GM12878 (cell line): Measurements from ENCODE around the gene MAP3K6. TPM values are rescaled to one million over a fixed set of nuclear protein-coding genes. Genes with fewer than 3 reads are reported as not detected.

Source experiments
- ATAC-seq: fragments of 200-7000 bp; cut with Tn5 transposase; 3 replicates; pipeline ENCODE4 v1.9.1; 2020; ENCODE audit warnings: mild to moderate bottlenecking, moderate library complexity
- BruUV-seq: library from RNA; stranded (reverse); fragments of 400-500 nt; replicated peaks from 2 replicates; lab custom pipeline; 2021; lab: Mats Ljungman, UMichigan
- CTCF ChIA-PET: fragments of 300-600 bp; sonication (Branson Sonifier 250); formaldehyde crosslinking; extraction: SDS; loops from one replicate; lab custom pipeline; 2021; ENCODE audit warnings: inconsistent platforms; lab: Yijun Ruan, JAX
- POLR2A ChIA-PET: fragments of 350-600 bp; formaldehyde crosslinking; extraction: SDS; loops from one replicate; lab custom pipeline; 2021; ENCODE audit warnings: inconsistent platforms; lab: Charles Lee
- RAD21 ChIA-PET: fragments of 300-600 bp; sonication (Branson Sonifier 250); formaldehyde crosslinking; loops from one replicate; lab custom pipeline; 2023; ENCODE audit warnings: antibody characterized with exemption; ENCODE audit not compliant: unreplicated experiment; lab: Charles Lee
- SMC1A ChIA-PET: fragments of 300-600 bp; sonication (Branson Sonifier 250); formaldehyde crosslinking; loops from one replicate; lab custom pipeline; 2023; ENCODE audit not compliant: unreplicated experiment, uncharacterized antibody; lab: Charles Lee
- DNase-seq: peaks from one replicate; pipeline ENCODE4 v3.0.0-alpha.2; 2011; ENCODE audit warnings: low read depth, low spot score
- FAIRE-seq: peaks from 3 replicates; lab custom pipeline; 2011; peaks lifted over from hg19 to GRCh38; lab: Jason Lieb, UNC
- H2AFZ ChIP-seq: 2 replicates; pipeline ENCODE4 v1.6.0; 2011; ENCODE audit warnings: low read depth, low read length, control low read depth; ENCODE audit not compliant: control insufficient read depth
- H3K27ac ChIP-seq: 2 replicates; pipeline ENCODE4 v1.5.1; 2011; ENCODE audit warnings: control low read depth; ENCODE audit not compliant: control insufficient read depth, insufficient read depth
- H3K27me3 ChIP-seq, 2 experiments: replicated peaks in 1 of 2; 2 replicates each; pipeline versions ENCODE4 v1.6.0 to v1.6.1; 2011; ENCODE audit warnings: low read length in 1 of 2; ENCODE audit not compliant: control insufficient read depth in 2 of 2, insufficient read depth in 2 of 2
- H3K36me3 ChIP-seq, 2 experiments: 2 replicates each; pipeline ENCODE4 v1.5.1; 2011; ENCODE audit warnings: low read length in 1 of 2; ENCODE audit not compliant: control insufficient read depth in 2 of 2, insufficient read depth in 2 of 2
- H3K4me1 ChIP-seq: 2 replicates; pipeline ENCODE4 v1.6.1; 2011; ENCODE audit warnings: mild to moderate bottlenecking, low read length, moderate library complexity, mixed read lengths; ENCODE audit not compliant: control insufficient read depth, insufficient read depth
- H3K4me2 ChIP-seq: 2 replicates; pipeline ENCODE4 v1.6.0; 2011; ENCODE audit warnings: control low read depth; ENCODE audit not compliant: control insufficient read depth, insufficient read depth
- H3K4me3 ChIP-seq: fragments of 200-600 bp; sonication (generic); 2 replicates; pipeline ENCODE4 v1.5.1; 2016
- H3K79me2 ChIP-seq: 2 replicates; pipeline ENCODE4 v1.6.0; 2011; ENCODE audit warnings: low read length; ENCODE audit not compliant: control insufficient read depth, insufficient read depth
- H3K9ac ChIP-seq: 2 replicates; pipeline ENCODE4 v1.8.0; 2011; ENCODE audit warnings: low read length, control low read depth, mixed read lengths; ENCODE audit not compliant: control insufficient read depth, insufficient read depth
- H3K9me3 ChIP-seq: replicated peaks from 3 replicates; pipeline ENCODE4 v1.5.1; 2011; ENCODE audit warnings: mild to moderate bottlenecking, low read length; ENCODE audit not compliant: control insufficient read depth, insufficient read depth
- H4K20me1 ChIP-seq: 2 replicates; pipeline ENCODE4 v1.6.0; 2011; ENCODE audit not compliant: control insufficient read depth, insufficient read depth
- BACH1 ChIP-seq: fragments of 450-650 bp; IDR thresholded peaks from 2 replicates; pipeline ENCODE4 v1.6.1; 2017; ENCODE audit warnings: mild to moderate bottlenecking, borderline replicate concordance
- BHLHE40 ChIP-seq, 2 experiments: fragments of 450-650 bp in 1 of 2; IDR thresholded peaks; 2 replicates each; pipeline ENCODE4 v1.6.1; 2011 to 2017; ENCODE audit warnings: low read depth in 2 of 2, borderline replicate concordance in 1 of 2, improper control_type of control experiment in 1 of 2, low read length in 1 of 2, mild to moderate bottlenecking in 1 of 2
- BRCA1 ChIP-seq: IDR thresholded peaks from 2 replicates; pipeline ENCODE4 v1.6.1; 2011; ENCODE audit warnings: low read depth, low read length, improper control_type of control experiment
- CHD2 ChIP-seq: IDR thresholded peaks from 2 replicates; pipeline ENCODE4 v1.6.1; 2011; ENCODE audit warnings: low read depth, low read length, improper control_type of control experiment, borderline replicate concordance
- CTCF ChIP-seq, 3 experiments: IDR thresholded peaks in 2 of 3; conservative IDR thresholded peaks in 1 of 3; 2 replicates each; pipeline ENCODE4 v1.5.1; 2011; ENCODE audit warnings: low read depth in 3 of 3, low read length in 3 of 3, mild to moderate bottlenecking in 3 of 3, control low read depth in 2 of 3, moderate library complexity in 2 of 3, inconsistent platforms in 1 of 3, mixed read lengths in 1 of 3; ENCODE audit not compliant: control insufficient read depth in 2 of 3, insufficient read depth in 1 of 3; ENCODE audit errors: extremely low read depth in 1 of 3
- EED ChIP-seq: sonication (generic); IDR thresholded peaks from 2 replicates; pipeline ENCODE4 v1.6.1; 2016; ENCODE audit warnings: antibody characterized with exemption, low read depth
- EP300 ChIP-seq, 2 experiments: fragments of 150-350 bp in 1 of 2; IDR thresholded peaks; 2 replicates each; pipeline ENCODE4 v1.6.1; 2011 to 2012; ENCODE audit warnings: low read depth in 2 of 2, low read length in 2 of 2, borderline replicate concordance in 1 of 2, improper control_type of control experiment in 1 of 2, inconsistent platforms in 1 of 2; ENCODE audit not compliant: control insufficient read depth in 1 of 2
- ESRRA ChIP-seq: IDR thresholded peaks from 2 replicates; pipeline ENCODE4 v1.6.1; 2012; ENCODE audit warnings: mild to moderate bottlenecking, low read length, improper control_type of control experiment
- GATAD2B ChIP-seq: fragments of 450-650 bp; conservative IDR thresholded peaks from 2 replicates; pipeline ENCODE4 v1.6.1; 2017; ENCODE audit warnings: low read depth, mild to moderate bottlenecking, moderate library complexity
- HCFC1 ChIP-seq: fragments of 150-350 bp; IDR thresholded peaks from 2 replicates; pipeline ENCODE4 v1.6.1; 2014; ENCODE audit warnings: low read length
- HDAC6 ChIP-seq: fragments of 200-600 bp; sonication (generic); IDR thresholded peaks from one replicate; pipeline ENCODE4 v1.8.0; 2017; ENCODE audit warnings: antibody characterized with exemption; ENCODE audit not compliant: unreplicated experiment
- MXI1 ChIP-seq: fragments of 150-350 bp; IDR thresholded peaks from 2 replicates; pipeline ENCODE4 v1.6.1; 2011; ENCODE audit warnings: low read depth, mild to moderate bottlenecking, inconsistent platforms, low read length, improper control_type of control experiment
- RAD21 ChIP-seq: IDR thresholded peaks from 2 replicates; pipeline ENCODE4 v1.6.1; 2011; ENCODE audit warnings: mild to moderate bottlenecking, low read depth, low read length, moderate library complexity; ENCODE audit not compliant: insufficient read depth
- RB1 ChIP-seq: fragments of 450-650 bp; formaldehyde crosslinking; IDR thresholded peaks from 2 replicates; pipeline ENCODE4 v1.6.1; 2017; ENCODE audit warnings: mild to moderate bottlenecking, borderline replicate concordance
- SMAD5 ChIP-seq: IDR thresholded peaks from 2 replicates; pipeline ENCODE4 v1.6.1; 2016; ENCODE audit warnings: antibody characterized with exemption, low read depth
- SMC3 ChIP-seq: IDR thresholded peaks from 2 replicates; pipeline ENCODE4 v1.6.1; 2011; ENCODE audit warnings: low read length, improper control_type of control experiment, borderline replicate concordance
- STAT3 ChIP-seq: IDR thresholded peaks from 2 replicates; pipeline ENCODE4 v1.6.1; 2011; ENCODE audit warnings: low read depth, low read length, improper control_type of control experiment
- YY1 ChIP-seq: IDR thresholded peaks from 2 replicates; pipeline ENCODE4 v1.6.1; 2011; ENCODE audit warnings: low read depth, mild to moderate bottlenecking, low read length
- ZNF384 ChIP-seq: IDR thresholded peaks from 2 replicates; pipeline ENCODE4 v1.6.1; 2012; ENCODE audit warnings: low read depth, mild to moderate bottlenecking, low read length, improper control_type of control experiment, borderline replicate concordance
- WGBS: methylation state at CpG from one replicate; pipeline ENCODE4 v1.1.6; 2016; ENCODE audit warnings: low lambda C conversion rate; ENCODE audit not compliant: insufficient replicate concordance, insufficient coverage; ENCODE audit errors: missing lambda C conversion rate; 5-methylcytosine and 5-hydroxymethylcytosine counted together
- in situ Hi-C: fragments of 300-500 bp; cut with MboI; formaldehyde crosslinking; loops from 9 replicates; pipeline ENCODE4 v1.14.3; 2018; ENCODE audit warnings: mixed read lengths
- intact Hi-C: fragments of 100-400 bp; cut with micrococcal nuclease; formaldehyde crosslinking; loops from one replicate; pipeline ENCODE4 v1.14.2; 2022; ENCODE audit not compliant: unreplicated experiment
- polyA plus RNA-seq, 11 experiments: library from polyadenylated mRNA; depleted of rRNA in 4 of 11; unstranded in 6 of 11; stranded (reverse) in 5 of 11; fragments of >200 nt; fragmentation: Nextera tagmentation in 4 of 11; fragmentation: Illumina TruSeq in 1 of 11; extraction: Ambion mirVana in 4 of 11; extraction: Trizol in 1 of 11; gene quantifications; 1 replicate in 1 of 11; 2 replicates in 10 of 11; pipeline versions ENCODE4 v1.2.1 to v1.2.3, GENCODE V29; 2011 to 2016; ENCODE audit warnings: inconsistent platforms in 2 of 11, missing spikeins in 2 of 11, low read depth in 1 of 11
- total RNA-seq, 4 experiments: library from RNA; depleted of rRNA in 3 of 4; stranded (reverse); fragments of >200 nt in 3 of 4; fragmentation: Illumina TruSeq in 1 of 4; extraction: Trizol in 1 of 4; gene quantifications; 2 replicates each; pipeline versions ENCODE4 v1.2.1 to v1.2.3, GENCODE V29; 2013 to 2021

The MAP3K6 gene
- total and polyA plus RNA-seq, 10 of the 15 experiments (the other 5 are each of a cell fraction or from before 2014, with no cell fraction given) = 0.15 to 3.4 (median 1.2) TPM; not detected in 1

- SMC1A ChIA-PET = interaction anchor here (0.6 to 5.6 kb wide), 16 partner anchors 8 to 351 kb away, joined by 3 to 54 read pairs (median 6); partner anchors contain the start of gene AHDC1
These were observed 28.9 kb upstream of the MAP3K6 start for GRCh38 chr1:27395441-27396195.

More at GRCh38 chr1:27395441-27396195, 28.9 kb upstream of the MAP3K6 start:
- WGBS = 2% methylated on average over 10 of the region's 10 CpGs
- DNase-seq = no peak
- in situ Hi-C loops = loop anchor here (5.0 kb wide), 1 partner anchor 267 kb away; no protein-coding TSS in a partner anchor
- Histone ChIP-seq H3K79me2 (no peaks in the 10 kb centered on the region), H3K4me2 (no peak overlapping the region), H3K9me3 (no peaks in the 10 kb centered on the region), H3K27me3 (no peaks in the 10 kb centered on the region), H3K4me1 (peaks cover 8% of the 10 kb centered on the region), H3K27ac (no peak overlapping the region), H3K4me3 (no peak overlapping the region), H2AFZ (no peak overlapping the region), H3K9ac (no peak overlapping the region), H3K36me3 (no peaks in the 10 kb centered on the region), H4K20me1 (no peaks in the 10 kb centered on the region)
- intact Hi-C loops = loop anchor here (1.0 to 2.0 kb wide), 2 partner anchors 268 to 293 kb away; no protein-coding TSS in a partner anchor
- ChIA-PET RAD21 (interaction anchor here (0.7 to 4.9 kb wide), 27 partner anchors 9 to 351 kb away, joined by 3 to 103 read pairs (median 4); partner anchors contain the start of gene SYTL1), CTCF (interaction anchor here (0.6 to 13.5 kb wide), 42 partner anchors 9 to 352 kb away, joined by 3 to 265 read pairs (median 5); partner anchors contain the start of genes AHDC1, CD164L2, FAM76A and MAP3K6), POLR2A (interaction anchor here (0.7 to 2.9 kb wide), 4 partner anchors 19 to 273 kb away, joined by 4 to 16 read pairs (median 5); no protein-coding TSS in a partner anchor)
- peak; percentile 74; the same call in 1 of the 2 replicates for TF ChIP-seq RB1
- 0 out of 2 replicates have a peak, but pooled peaks have one; percentile 23 for TF ChIP-seq HCFC1
- no peak for TF ChIP-seq CHD2
- no peak for TF ChIP-seq EED
- 0 out of 2 replicates have a peak, but pooled peaks have one; percentile 21 for TF ChIP-seq BACH1
- TF ChIP-seq YY1 = peak; percentile 81
- 0 out of 4 replicates have a peak, but pooled peaks of 1 of the 2 experiments have one; percentile 34 for TF ChIP-seq EP300 (IDR thresholded peaks at IDR 0.05; ENCODE audit: borderline replicate concordance in 1 of 2, control insufficient read depth in 1 of 2, low read depth in 2 of 2, low read length in 2 of 2)
- TF ChIP-seq GATAD2B = no peak
- peak; percentile 95 for TF ChIP-seq RAD21
- no peak for TF ChIP-seq ESRRA
- TF ChIP-seq BHLHE40 (IDR thresholded peaks at IDR 0.05; ENCODE audit: borderline replicate concordance in 1 of 2, low read depth in 2 of 2, low read length in 1 of 2) = no peak
- TF ChIP-seq HDAC6 = no peak
- TF ChIP-seq STAT3 = no peak
- peak; percentile 99 for TF ChIP-seq ZNF384
- TF ChIP-seq SMC3 = peak; percentile 93
- peak; percentile 59; the same call in 1 of the 2 replicates for TF ChIP-seq MXI1
- no peak for TF ChIP-seq SMAD5
- TF ChIP-seq CTCF (IDR thresholded peaks at IDR 0.05 in 2 of 3, conservative IDR thresholded peaks at IDR 0.05 in 1 of 3; ENCODE audit: control insufficient read depth in 2 of 3, extremely low read depth in 1 of 3, insufficient read depth in 1 of 3, low read depth in 3 of 3, low read length in 3 of 3) = peak; percentile 91 to 95 (median 94)
- TF ChIP-seq BRCA1 = no peak
- BruUV-seq = no TSS peak
- FAIRE-seq = peak; percentile 35
- peak; percentile 70 for ATAC-seq
